ENCODE measurements around the gene SCRT2.

- TF ChIP-seq CTCF (IDR thresholded peaks at IDR 0.05) (no peak), POLR2A (IDR thresholded peaks at IDR 0.05) (no peak)
Measured at GRCh38 chr20:680638-681187, 5.1 kb upstream of the SCRT2 start.
